Tibial artery (tissue), 4 donors: Measurements from ENCODE around the gene CD84.
"Not testable (repeated sequence)": the region's sequence is repeated elsewhere in the genome, so short reads cannot be mapped to it uniquely, and the experiment has no call there.

Experiments used
- DNase-seq, 2 donors: peaks; one replicate each; pipeline ENCODE4 v3.0.0-alpha.2; 2019
- H3K27ac ChIP-seq, 2 donors: fragments of 200-600 bp; sonication (generic) in 1 of 2; 1 replicate in 1 of 2; 2 replicates in 1 of 2; pipeline ENCODE4 v1.5.1; 2018 to 2019; ENCODE audit warnings: mild to moderate bottlenecking in 1 of 2
- H3K27me3 ChIP-seq, 2 donors: fragments of 200-600 bp; sonication (generic) in 1 of 2; one replicate each; pipeline versions ENCODE4 v1.5.1 to v1.6.0; 2016 to 2019
- H3K36me3 ChIP-seq, 3 donors: fragments of 200-600 bp; sonication (generic) in 2 of 3; one replicate each; pipeline ENCODE4 v1.5.1; 2016 to 2019; ENCODE audit warnings: mild to moderate bottlenecking in 2 of 3
- H3K4me1 ChIP-seq, 4 donors: fragments of 200-600 bp; sonication (generic) in 2 of 4; 1 replicate in 3 of 4; 2 replicates in 1 of 4; pipeline ENCODE4 v1.5.1; 2016 to 2019
- H3K4me3 ChIP-seq, 2 donors: fragments of 200-600 bp; sonication (generic) in 1 of 2; 1 replicate in 1 of 2; 2 replicates in 1 of 2; pipeline ENCODE4 v1.5.1; 2018 to 2019; ENCODE audit warnings: mild to moderate bottlenecking in 2 of 2
- H3K9me3 ChIP-seq, 3 donors: fragments of 200-600 bp; sonication (generic) in 1 of 3; one replicate each; pipeline ENCODE4 v1.5.1; 2016 to 2019
- CTCF ChIP-seq, 2 experiments: fragments of 200-600 bp in 1 of 2; fragments of 450-650 bp in 1 of 2; IDR thresholded peaks; one replicate each; pipeline ENCODE4 v1.5.1; 2017 to 2019; ENCODE audit warnings: antibody characterized with exemption in 2 of 2, mild to moderate bottlenecking in 1 of 2, moderate library complexity in 1 of 2
- intact Hi-C: fragments of 100-400 bp; cut with DNase I; formaldehyde crosslinking; loops from one replicate; pipeline ENCODE4 v1.15.0; 2023; ENCODE audit warnings: low total_unique reads

Gene CD84

GRCh38 chr1:160538985-160539651 is 40.2 kb downstream of the CD84 start:
- no peaks in the 10 kb centered on the region for H3K4me1 ChIP-seq
- no peak overlapping the region for H3K27ac ChIP-seq

GRCh38 chr1:160537714-160538665 is 41.3 kb downstream of the CD84 start:
- Histone ChIP-seq H3K4me1 (no peaks in the 10 kb centered on the region), H3K4me3 (no peak overlapping the region), H3K36me3 (no peaks in the 10 kb centered on the region), H3K9me3 (peaks cover 0 to 17% (median 6%) of the 10 kb centered on the region in 3 donors), H3K27ac (no peak overlapping the region), H3K27me3 (no peaks in the 10 kb centered on the region)
- intact Hi-C loops: no loop called here
- DNase-seq: no peak
- TF ChIP-seq CTCF (IDR thresholded peaks at IDR 0.05): no peak

More at GRCh38 chr1:160538985-160539651, 40.2 kb downstream of the CD84 start:
- no peaks in the 10 kb centered on the region for H3K36me3 ChIP-seq
- intact Hi-C loops: no loop called here
- no peak for TF ChIP-seq CTCF (IDR thresholded peaks at IDR 0.05)
- no peaks in the 10 kb centered on the region for H3K27me3 ChIP-seq
- H3K4me3 ChIP-seq: no peak overlapping the region
- DNase-seq: no peak
- peaks cover 0 to 13% (median 5%) of the 10 kb centered on the region in 3 donors for H3K9me3 ChIP-seq

GRCh38 chr1:160534823-160535605 is 44.3 kb downstream of the CD84 start:
- Histone ChIP-seq H3K27me3 (no peaks in the 10 kb centered on the region), H3K36me3 (no peaks in the 10 kb centered on the region), H3K9me3 (peaks cover 0 to 17% (median 6%) of the 10 kb centered on the region in 3 donors), H3K4me1 (no peaks in the 10 kb centered on the region), H3K27ac (no peak overlapping the region), H3K4me3 (no peak overlapping the region)
- TF ChIP-seq CTCF (IDR thresholded peaks at IDR 0.05): no peak
- no peak for DNase-seq
- intact Hi-C loops: no loop called here

GRCh38 chr1:160532557-160532813 is 46.8 kb downstream of the CD84 start:
- H3K4me1 ChIP-seq, intact Hi-C loops, H3K4me3 ChIP-seq, H3K36me3 ChIP-seq, DNase-seq, H3K27ac ChIP-seq, H3K27me3 ChIP-seq: not testable (repeated sequence)
- peaks cover 0 to 17% (median 6%) of the 10 kb centered on the region in 3 donors for H3K9me3 ChIP-seq

- H3K4me1 ChIP-seq, H3K27ac ChIP-seq, H3K27me3 ChIP-seq, H3K4me3 ChIP-seq, H3K36me3 ChIP-seq, intact Hi-C loops, DNase-seq: not testable (repeated sequence)
- peaks cover 0 to 17% (median 6%) of the 10 kb centered on the region in 3 donors for H3K9me3 ChIP-seq
Observed at GRCh38 chr1:160531809-160532556, 47.3 kb downstream of the CD84 start.

GRCh38 chr1:160529401-160529952 is 49.8 kb downstream of the CD84 start:
- intact Hi-C loops, H3K27ac ChIP-seq, H3K4me1 ChIP-seq, DNase-seq, H3K27me3 ChIP-seq, H3K4me3 ChIP-seq, H3K36me3 ChIP-seq, H3K9me3 ChIP-seq: not testable (repeated sequence)

GRCh38 chr1:160523789-160524188 is 55.5 kb downstream of the CD84 start:
- H3K27ac ChIP-seq, H3K9me3 ChIP-seq, H3K27me3 ChIP-seq, intact Hi-C loops, H3K4me1 ChIP-seq, DNase-seq, H3K36me3 ChIP-seq, H3K4me3 ChIP-seq: not testable (repeated sequence)
